IMR-90 (cell line): ENCODE results near the gene SNRNP70. TPM values are rescaled to one million over a fixed set of nuclear protein-coding genes. Genes with fewer than 3 reads are reported as not detected.

Source experiments
- ATAC-seq: fragments of 200-7000 bp; cut with Tn5 transposase; 2 replicates; pipeline ENCODE4 v1.9.1; 2020; ENCODE audit warnings: low read depth, mild to moderate bottlenecking, moderate library complexity
- BruUV-seq: library from RNA; stranded (reverse); fragments of 400-500 nt; replicated peaks from 2 replicates; lab custom pipeline; 2021; lab: Mats Ljungman, UMichigan
- CTCF ChIA-PET: fragments of 300-600 bp; formaldehyde crosslinking; extraction: SDS; loops from one replicate; lab custom pipeline; 2021; ENCODE audit warnings: antibody characterized with exemption; lab: Yijun Ruan, JAX
- POLR2A ChIA-PET: fragments of 300-600 bp; sonication (Branson Sonifier 250); formaldehyde crosslinking; loops from one replicate; lab custom pipeline; 2022; ENCODE audit warnings: antibody characterized with exemption; ENCODE audit not compliant: unreplicated experiment; lab: Charles Lee
- DNase-seq: peaks from one replicate; pipeline ENCODE4 v3.0.0; 2013
- H2AFZ ChIP-seq: replicated peaks from 2 replicates; pipeline ENCODE3; 2013; ENCODE audit warnings: low read length, mild to moderate bottlenecking; ENCODE audit not compliant: poor library complexity
- H2AK5ac ChIP-seq: 2 replicates; pipeline ENCODE4 v1.6.1; 2013; ENCODE audit warnings: low read depth, low read length, inconsistent platforms
- H2AK9ac ChIP-seq: replicated peaks from 2 replicates; pipeline ENCODE3; 2013; ENCODE audit warnings: mild to moderate bottlenecking, low read depth, low read length, moderate library complexity; ENCODE audit not compliant: poor library complexity
- H2BK120ac ChIP-seq: 2 replicates; pipeline ENCODE4 v1.6.1; 2013; ENCODE audit warnings: low read depth, low read length, inconsistent platforms
- H2BK15ac ChIP-seq: 3 replicates; pipeline ENCODE4 v1.6.1; 2013; ENCODE audit warnings: low read depth, low read length, inconsistent platforms
- H2BK20ac ChIP-seq: 2 replicates; pipeline ENCODE4 v1.6.1; 2013; ENCODE audit warnings: low read depth, mild to moderate bottlenecking, inconsistent platforms, low read length, moderate library complexity
- H2BK5ac ChIP-seq: 2 replicates; pipeline ENCODE4 v1.6.1; 2013; ENCODE audit warnings: mild to moderate bottlenecking, low read depth, low read length, inconsistent platforms; ENCODE audit not compliant: poor library complexity, severe bottlenecking
- H3K14ac ChIP-seq: replicated peaks from 2 replicates; pipeline ENCODE4 v1.6.1; 2013; ENCODE audit warnings: low read depth, low read length, inconsistent platforms
- H3K18ac ChIP-seq: 2 replicates; pipeline ENCODE4 v1.6.1; 2013; ENCODE audit warnings: low read depth, low read length, control low read depth
- H3K23ac ChIP-seq: 2 replicates; pipeline ENCODE4 v1.6.1; 2013; ENCODE audit warnings: low read depth, low read length, inconsistent platforms
- H3K27ac ChIP-seq: 2 replicates; pipeline ENCODE4 v1.5.1; 2013; ENCODE audit warnings: mild to moderate bottlenecking, control low read depth, low read length; ENCODE audit not compliant: insufficient read depth
- H3K27me3 ChIP-seq: 2 replicates; pipeline ENCODE4 v1.6.1; 2013; ENCODE audit warnings: low read length; ENCODE audit not compliant: control insufficient read depth, insufficient read depth
- H3K36me3 ChIP-seq: 2 replicates; pipeline ENCODE4 v1.6.1; 2013; ENCODE audit warnings: low read length, mixed read lengths; ENCODE audit not compliant: control insufficient read depth, insufficient read depth
- H3K4ac ChIP-seq: 2 replicates; pipeline ENCODE4 v1.6.1; 2013; ENCODE audit warnings: low read depth, low read length, inconsistent platforms
- H3K4me1 ChIP-seq: 2 replicates; pipeline ENCODE4 v1.6.1; 2013; ENCODE audit warnings: low read length, mixed read lengths; ENCODE audit not compliant: control insufficient read depth, insufficient read depth
- H3K4me2 ChIP-seq: 2 replicates; pipeline ENCODE4 v1.6.1; 2013; ENCODE audit warnings: low read depth, mild to moderate bottlenecking, control low read depth, low read length, moderate library complexity
- H3K4me3 ChIP-seq: 2 replicates; pipeline ENCODE4 v1.5.1; 2013; ENCODE audit warnings: low read depth, mild to moderate bottlenecking, control low read depth, low read length, moderate library complexity; ENCODE audit not compliant: insufficient read depth
- H3K56ac ChIP-seq: 2 replicates; pipeline ENCODE4 v1.6.1; 2013; ENCODE audit warnings: low read length, inconsistent platforms; ENCODE audit not compliant: insufficient read depth; ENCODE audit errors: extremely low read depth
- H3K79me1 ChIP-seq, 2 experiments: 2 replicates each; pipeline ENCODE4 v1.6.1; 2013; ENCODE audit warnings: low read length in 2 of 2, inconsistent platforms in 1 of 2, low read depth in 1 of 2
- H3K9ac ChIP-seq: 2 replicates; pipeline ENCODE4 v1.6.1; 2013; ENCODE audit warnings: low read depth, low read length, control low read depth
- H3K9me1 ChIP-seq: 2 replicates; pipeline ENCODE4 v1.6.1; 2013; ENCODE audit warnings: low read length, inconsistent platforms; ENCODE audit not compliant: insufficient read depth
- H3K9me3 ChIP-seq: 2 replicates; pipeline ENCODE4 v1.6.1; 2013; ENCODE audit warnings: low read length; ENCODE audit not compliant: control insufficient read depth, insufficient read depth
- H4K20me1 ChIP-seq: 2 replicates; pipeline ENCODE4 v1.6.1; 2013; ENCODE audit warnings: low read length, inconsistent platforms; ENCODE audit not compliant: insufficient read depth
- H4K5ac ChIP-seq: 2 replicates; pipeline ENCODE4 v1.6.1; 2013; ENCODE audit warnings: mild to moderate bottlenecking, low read depth, low read length, control low read depth
- H4K8ac ChIP-seq, 2 experiments: 2 replicates each; pipeline ENCODE4 v1.6.1; 2013; ENCODE audit warnings: low read depth in 2 of 2, low read length in 2 of 2, control low read depth in 1 of 2, inconsistent platforms in 1 of 2
- H4K91ac ChIP-seq: 2 replicates; pipeline ENCODE4 v1.6.1; 2013; ENCODE audit warnings: low read depth, low read length, inconsistent platforms; ENCODE audit not compliant: insufficient read depth
- FOS ChIP-seq: fragments of 150-350 bp; IDR thresholded peaks from 2 replicates; pipeline ENCODE4 v1.6.1; 2016; ENCODE audit warnings: low read depth, low read length
- WGBS, 2 experiments: methylation state at CpG; one replicate each; pipeline versions ENCODE4 v1.1.5 to v1.1.7; 2013; ENCODE audit warnings: missing lambda C conversion rate in 2 of 2; ENCODE audit not compliant: insufficient read length in 1 of 2; ENCODE audit errors: extremely low coverage in 2 of 2; 5-methylcytosine and 5-hydroxymethylcytosine counted together
- dilution Hi-C: fragments of 300-500 bp; cut with HindIII; formaldehyde crosslinking; loops from one replicate; pipeline ENCODE4 v1.14.3; 2018; ENCODE audit warnings: low sequenced_read_pairs; ENCODE audit not compliant: unreplicated experiment
- in situ Hi-C: fragments of 300-500 bp; cut with MboI; formaldehyde crosslinking; loops from 3 replicates; pipeline ENCODE4 v1.14.3; 2019; ENCODE audit warnings: low sequenced_read_pairs, inconsistent platforms, mixed read lengths
- intact Hi-C: fragments of 100-400 bp; cut with micrococcal nuclease; formaldehyde crosslinking; loops from 2 replicates; pipeline ENCODE4 v1.10.0; 2022
- polyA plus RNA-seq, 3 experiments: library from polyadenylated mRNA; depleted of rRNA; stranded (reverse); fragments of >200 nt; gene quantifications; 2 replicates each; pipeline ENCODE4 v1.2.3, GENCODE V29; 2012; ENCODE audit warnings: low replicate concordance in 1 of 3
- total RNA-seq: library from RNA; depleted of rRNA; stranded (reverse); fragments of >200 nt; gene quantifications from 2 replicates; pipeline ENCODE4 v1.2.3, GENCODE V29; 2012

Gene SNRNP70
- total and polyA plus RNA-seq, 2 of the 4 experiments (the other 2 are of a cell fraction) = 72.8 to 200 TPM

- Histone ChIP-seq H3K9ac (no peak overlapping the region), H3K56ac (no peak overlapping the region), H3K27ac (no peak overlapping the region), H3K79me1 (peaks cover 8 to 48% of the 10 kb centered on the region in 2 experiments; a peak in 3 of 4 replicates), H3K4ac (no peak overlapping the region), H3K9me3 (no peaks in the 10 kb centered on the region), H3K36me3 (peaks cover 53% of the 10 kb centered on the region), H3K4me2 (no peak overlapping the region), H3K23ac (no peak overlapping the region), H2AK5ac (no peak overlapping the region), H2BK20ac (no peak overlapping the region), H3K18ac (no peak overlapping the region), H2AFZ (no peak overlapping the region), H4K91ac (no peak overlapping the region), H4K8ac (no peak overlapping the region), H3K9me1 (peaks cover 15% of the 10 kb centered on the region), H4K5ac (no peak overlapping the region), H2BK15ac (no peak overlapping the region), H3K4me3 (no peak overlapping the region), H2BK5ac (no peak overlapping the region), H3K4me1 (peaks cover 4% of the 10 kb centered on the region), H4K20me1 (peaks cover 37% of the 10 kb centered on the region), H2AK9ac (no peak overlapping the region), H2BK120ac (no peak overlapping the region), H3K14ac (no peak overlapping the region), H3K27me3 (no peaks in the 10 kb centered on the region)
- CTCF ChIA-PET = interaction anchor here (1.1 to 1.5 kb wide), 2 partner anchors 11 to 90 kb away, joined by 3 to 4 read pairs; no protein-coding TSS in a partner anchor
- DNase-seq (no peak), ATAC-seq (no peak)
- WGBS, 2 experiments = 83% methylated on average over 4 of the region's 5 CpGs; no CpG with 5 or more reads in 1 of the 2 experiments
- intact Hi-C loops = no loop called here
- POLR2A ChIA-PET = no interaction called here
- BruUV-seq = no TSS peak
- dilution Hi-C loops = no loop called here
- TF ChIP-seq FOS = no peak
- in situ Hi-C loops = no loop called here
Measured at GRCh38 chr19:49109051-49109450, 23.8 kb downstream of the SNRNP70 start.
